ENCODE measurements around the gene C7orf33.

The C7orf33 gene

GRCh38 chr7:148556892-148557291 is 33.7 kb upstream of the C7orf33 start:
- H2BK120ac ChIP-seq (ENCODE audit: low read depth, low read length), result no peak overlapping the region
- DNase-seq (ENCODE audit: low spot score), result no peak
- peaks cover 0 to 2% (median 0%) of the 10 kb centered on the region in 3 experiments for H3K27me3 ChIP-seq (ENCODE audit: control insufficient read depth in 3 of 3, insufficient read depth in 3 of 3, low read depth in 1 of 3, low read length in 3 of 3)
- H3K4ac ChIP-seq (ENCODE audit: low read length), result no peak overlapping the region
- H3K23ac ChIP-seq (ENCODE audit: low read depth, low read length, poor library complexity), result peak overlapping the region; percentile 75
- no peak overlapping the region for H4K91ac ChIP-seq (ENCODE audit: low read depth, low read length, poor library complexity)
- H3K9ac ChIP-seq (ENCODE audit: low read depth, low read length, poor library complexity), result no peak overlapping the region
- no peak overlapping the region for H4K8ac ChIP-seq (ENCODE audit: low read depth, low read length)
- no peaks in the 10 kb centered on the region for H3K4me1 ChIP-seq (ENCODE audit: control insufficient read depth in 2 of 2, insufficient read depth in 1 of 2, low read depth in 1 of 2, low read length in 2 of 2)
- no peaks in the 10 kb centered on the region for H3K79me1 ChIP-seq (ENCODE audit: low read depth, low read length)
- H3K36me3 ChIP-seq (replicated peaks in 1 of 2; ENCODE audit: control insufficient read depth in 2 of 2, insufficient read depth in 2 of 2, low read length in 2 of 2), result no peaks in the 10 kb centered on the region
- H2AFZ ChIP-seq (ENCODE audit: low read length), result no peak overlapping the region
- no peak overlapping the region for H3K4me2 ChIP-seq (ENCODE audit: insufficient read depth, low read length, poor library complexity, severe bottlenecking)
- no peak overlapping the region for H2BK15ac ChIP-seq (ENCODE audit: low read length)
- H2BK5ac ChIP-seq (ENCODE audit: low read length), result no peak overlapping the region
- no peak overlapping the region for H2BK12ac ChIP-seq (ENCODE audit: low read length)
- H3K27ac ChIP-seq (replicated peaks; ENCODE audit: low read length), result no peak overlapping the region
- H2AK5ac ChIP-seq (ENCODE audit: low read depth, low read length), result no peak overlapping the region
- no peak overlapping the region for H3K4me3 ChIP-seq (ENCODE audit: low read length in 2 of 2)
- WGBS, 2 donors (ENCODE audit: extremely low coverage in 2 of 2, insufficient read length in 2 of 2, insufficient replicate concordance in 1 of 2), result no CpG with 5 or more reads among the region's 3 CpGs
- peak overlapping the region; percentile 36 for H3K18ac ChIP-seq (ENCODE audit: low read length)
- H3K9me3 ChIP-seq (replicated peaks in 1 of 2; ENCODE audit: control insufficient read depth in 2 of 2, insufficient read depth in 1 of 2, low read depth in 1 of 2, low read length in 2 of 2), result peaks cover 2 to 3% of the 10 kb centered on the region in 2 donors
- no peak overlapping the region for H3K14ac ChIP-seq (ENCODE audit: low read length)

- Histone ChIP-seq H2BK12ac (ENCODE audit: low read length) (no peak overlapping the region), H2BK15ac (ENCODE audit: low read length) (no peak overlapping the region), H4K91ac (ENCODE audit: low read depth, low read length, poor library complexity) (no peak overlapping the region), H3K9ac (ENCODE audit: low read depth, low read length, poor library complexity) (no peak overlapping the region), H2AK5ac (ENCODE audit: low read depth, low read length) (no peak overlapping the region), H3K18ac (ENCODE audit: low read length) (no peak overlapping the region), H3K4ac (ENCODE audit: low read length) (no peak overlapping the region), H3K23ac (ENCODE audit: low read depth, low read length, poor library complexity) (no peak overlapping the region), H3K27ac (replicated peaks; ENCODE audit: low read length) (no peak overlapping the region), H3K36me3 (replicated peaks in 1 of 2; ENCODE audit: control insufficient read depth in 2 of 2, insufficient read depth in 2 of 2, low read length in 2 of 2) (no peaks in the 10 kb centered on the region), H2BK120ac (ENCODE audit: low read depth, low read length) (no peak overlapping the region), H4K8ac (ENCODE audit: low read depth, low read length) (no peak overlapping the region), H2AFZ (ENCODE audit: low read length) (no peak overlapping the region), H3K27me3 (ENCODE audit: control insufficient read depth in 3 of 3, insufficient read depth in 3 of 3, low read depth in 1 of 3, low read length in 3 of 3) (no peaks in the 10 kb centered on the region), H3K79me1 (ENCODE audit: low read depth, low read length) (no peaks in the 10 kb centered on the region), H3K9me3 (replicated peaks in 1 of 2; ENCODE audit: control insufficient read depth in 2 of 2, insufficient read depth in 1 of 2, low read depth in 1 of 2, low read length in 2 of 2) (peaks cover 2 to 3% of the 10 kb centered on the region in 2 donors), H2BK5ac (ENCODE audit: low read length) (no peak overlapping the region), H3K4me2 (ENCODE audit: insufficient read depth, low read length, poor library complexity, severe bottlenecking) (no peak overlapping the region), H3K14ac (ENCODE audit: low read length) (no peak overlapping the region), H3K4me1 (ENCODE audit: control insufficient read depth in 2 of 2, insufficient read depth in 1 of 2, low read depth in 1 of 2, low read length in 2 of 2) (no peaks in the 10 kb centered on the region), H3K4me3 (ENCODE audit: low read length in 2 of 2) (no peak overlapping the region)
- WGBS, 2 donors (ENCODE audit: extremely low coverage in 2 of 2, insufficient read length in 2 of 2, insufficient replicate concordance in 1 of 2), result no CpG with 5 or more reads among the region's 1 CpG
- no peak for DNase-seq (ENCODE audit: low spot score)
Measured at GRCh38 chr7:148558914-148559313, 31.7 kb upstream of the C7orf33 start.

- Histone ChIP-seq H3K9ac (ENCODE audit: low read depth, low read length, poor library complexity) (no peak overlapping the region), H3K79me1 (ENCODE audit: low read depth, low read length) (no peaks in the 10 kb centered on the region), H3K18ac (ENCODE audit: low read length) (no peak overlapping the region), H2BK120ac (ENCODE audit: low read depth, low read length) (no peak overlapping the region), H3K4me2 (ENCODE audit: insufficient read depth, low read length, poor library complexity, severe bottlenecking) (no peak overlapping the region), H2AK5ac (ENCODE audit: low read depth, low read length) (no peak overlapping the region), H2BK15ac (ENCODE audit: low read length) (no peak overlapping the region), H2BK12ac (ENCODE audit: low read length) (no peak overlapping the region), H3K4ac (ENCODE audit: low read length) (no peak overlapping the region), H3K27me3 (ENCODE audit: control insufficient read depth in 3 of 3, insufficient read depth in 3 of 3, low read depth in 1 of 3, low read length in 3 of 3) (no peaks in the 10 kb centered on the region), H4K8ac (ENCODE audit: low read depth, low read length) (no peak overlapping the region), H2BK5ac (ENCODE audit: low read length) (no peak overlapping the region), H3K4me3 (ENCODE audit: low read length in 2 of 2) (no peak overlapping the region), H3K4me1 (ENCODE audit: control insufficient read depth in 2 of 2, insufficient read depth in 1 of 2, low read depth in 1 of 2, low read length in 2 of 2) (no peaks in the 10 kb centered on the region), H3K9me3 (replicated peaks in 1 of 2; ENCODE audit: control insufficient read depth in 2 of 2, insufficient read depth in 1 of 2, low read depth in 1 of 2, low read length in 2 of 2) (peaks cover 0 to 2% of the 10 kb centered on the region in 2 donors), H3K23ac (ENCODE audit: low read depth, low read length, poor library complexity) (no peak overlapping the region), H3K14ac (ENCODE audit: low read length) (no peak overlapping the region), H4K91ac (ENCODE audit: low read depth, low read length, poor library complexity) (no peak overlapping the region), H3K36me3 (replicated peaks in 1 of 2; ENCODE audit: control insufficient read depth in 2 of 2, insufficient read depth in 2 of 2, low read length in 2 of 2) (no peaks in the 10 kb centered on the region), H2AFZ (ENCODE audit: low read length) (no peak overlapping the region), H3K27ac (replicated peaks; ENCODE audit: low read length) (no peak overlapping the region)
- no peak for DNase-seq (ENCODE audit: low spot score)
Measured at GRCh38 chr7:148561099-148561498, 29.5 kb upstream of the C7orf33 start.

DNA sequence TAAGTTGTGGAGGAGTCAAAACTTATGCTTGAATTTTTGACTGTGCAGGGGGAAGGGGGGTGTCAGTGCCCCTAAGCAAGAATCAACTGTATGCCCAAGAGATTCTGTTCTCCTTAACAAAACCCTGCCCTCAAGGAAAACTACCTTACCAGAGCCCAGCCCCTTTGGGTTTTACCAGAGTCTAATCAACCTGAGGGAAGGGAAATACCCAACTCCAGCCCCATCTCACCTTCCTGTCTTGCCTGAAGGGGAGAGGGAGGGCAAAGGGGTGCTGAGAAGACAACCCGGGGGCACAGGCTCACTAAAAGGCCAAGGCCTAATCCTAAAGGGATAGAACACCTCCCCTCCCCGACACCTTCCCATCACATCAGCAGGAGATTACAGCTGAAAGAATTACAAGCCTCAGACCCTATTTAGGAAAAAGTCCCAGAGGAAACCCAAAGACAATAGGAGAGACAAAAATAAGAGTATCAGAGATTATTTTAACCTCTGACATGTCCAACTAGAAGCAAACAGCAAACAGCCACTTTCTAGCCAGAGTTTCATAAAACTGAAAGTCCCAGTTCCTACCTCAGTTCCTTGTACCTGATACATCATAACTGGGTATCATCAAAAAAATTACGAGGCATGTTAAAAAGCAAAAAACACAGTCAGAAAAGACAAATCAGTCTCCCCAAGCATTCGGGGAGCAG is 26.8 kb upstream of the C7orf33 start:
- Histone ChIP-seq H3K14ac (ENCODE audit: low read length) (no peak overlapping the region), H3K4ac (ENCODE audit: low read length) (no peak overlapping the region), H4K8ac (ENCODE audit: low read depth, low read length) (no peak overlapping the region), H3K27ac (replicated peaks; ENCODE audit: low read length) (no peak overlapping the region), H3K79me1 (ENCODE audit: low read depth, low read length) (no peaks in the 10 kb centered on the region), H3K18ac (ENCODE audit: low read length) (no peak overlapping the region), H2BK120ac (ENCODE audit: low read depth, low read length) (no peak overlapping the region), H2BK12ac (ENCODE audit: low read length) (no peak overlapping the region), H3K23ac (ENCODE audit: low read depth, low read length, poor library complexity) (no peak overlapping the region), H3K4me3 (ENCODE audit: low read length in 2 of 2) (no peak overlapping the region), H3K36me3 (replicated peaks in 1 of 2; ENCODE audit: control insufficient read depth in 2 of 2, insufficient read depth in 2 of 2, low read length in 2 of 2) (no peaks in the 10 kb centered on the region), H2BK5ac (ENCODE audit: low read length) (no peak overlapping the region), H3K27me3 (ENCODE audit: control insufficient read depth in 3 of 3, insufficient read depth in 3 of 3, low read depth in 1 of 3, low read length in 3 of 3) (no peaks in the 10 kb centered on the region), H2AK5ac (ENCODE audit: low read depth, low read length) (no peak overlapping the region), H2AFZ (ENCODE audit: low read length) (no peak overlapping the region), H3K4me2 (ENCODE audit: insufficient read depth, low read length, poor library complexity, severe bottlenecking) (no peak overlapping the region), H4K91ac (ENCODE audit: low read depth, low read length, poor library complexity) (no peak overlapping the region), H3K4me1 (ENCODE audit: control insufficient read depth in 2 of 2, insufficient read depth in 1 of 2, low read depth in 1 of 2, low read length in 2 of 2) (peaks cover 0 to 3% of the 10 kb centered on the region in 2 donors), H3K9me3 (replicated peaks in 1 of 2; ENCODE audit: control insufficient read depth in 2 of 2, insufficient read depth in 1 of 2, low read depth in 1 of 2, low read length in 2 of 2) (no peaks in the 10 kb centered on the region), H2BK15ac (ENCODE audit: low read length) (no peak overlapping the region), H3K9ac (ENCODE audit: low read depth, low read length, poor library complexity) (no peak overlapping the region)
- WGBS, 2 donors (ENCODE audit: extremely low coverage in 2 of 2, insufficient read length in 2 of 2, insufficient replicate concordance in 1 of 2), result no CpG with 5 or more reads among the region's 4 CpGs
- no peak for DNase-seq (ENCODE audit: low spot score)
